CD4-positive, alpha-beta T cell (primary cell): ENCODE measurements around the gene HS6ST3. TPM values are rescaled to one million over a fixed set of nuclear protein-coding genes. Genes with fewer than 3 reads are reported as not detected.

Experiments
- ATAC-seq: fragments of 200-7000 bp; cut with Tn5 transposase; one replicate; pipeline ENCODE4 v1.10.0; 2022; ENCODE audit warnings: mild to moderate bottlenecking; ENCODE audit not compliant: poor library complexity
- CTCF ChIA-PET: fragments of 350-600 bp; sonication (Branson Sonifier 250); formaldehyde crosslinking; loops from one replicate; lab custom pipeline; 2021; ENCODE audit warnings: antibody characterized with exemption, inconsistent platforms; lab: Charles Lee
- POLR2A ChIA-PET: fragments of 350-600 bp; sonication (Branson Sonifier 250); formaldehyde crosslinking; loops from one replicate; lab custom pipeline; 2021; ENCODE audit warnings: antibody characterized with exemption, inconsistent platforms; lab: Charles Lee
- DNase-seq, 14 experiments: peaks; one replicate each; pipeline ENCODE4 v3.0.0-alpha.2; 2013 to 2020; ENCODE audit warnings: mixed read lengths in 2 of 14
- H3K27ac ChIP-seq, 2 donors: one replicate each; pipeline versions ENCODE4 v1.5.1 to v1.7.0; 2013; ENCODE audit warnings: low read length in 2 of 2, low read depth in 1 of 2, mild to moderate bottlenecking in 1 of 2
- H3K27me3 ChIP-seq, 2 experiments: 1 replicate in 1 of 2; 2 replicates in 1 of 2; pipeline versions ENCODE4 v1.6.1 to v1.7.0; 2013; ENCODE audit warnings: low read length in 2 of 2, control low read depth in 1 of 2, mild to moderate bottlenecking in 1 of 2, moderate library complexity in 1 of 2; ENCODE audit not compliant: insufficient read depth in 2 of 2, control insufficient read depth in 1 of 2
- H3K36me3 ChIP-seq: one replicate; pipeline ENCODE4 v1.6.1; 2013; ENCODE audit warnings: low read length, control low read depth; ENCODE audit not compliant: insufficient read depth
- H3K4me1 ChIP-seq: one replicate; pipeline ENCODE4 v1.6.1; 2013; ENCODE audit warnings: low read length, control low read depth; ENCODE audit not compliant: insufficient read depth
- H3K4me3 ChIP-seq: one replicate; pipeline ENCODE4 v1.5.1; 2013; ENCODE audit warnings: mild to moderate bottlenecking, low read length, moderate library complexity
- H3K9me3 ChIP-seq, 2 experiments: 1 replicate in 1 of 2; 2 replicates in 1 of 2; pipeline versions ENCODE4 v1.6.1 to v1.7.0; 2013; ENCODE audit warnings: low read length in 2 of 2, mild to moderate bottlenecking in 2 of 2, control low read depth in 1 of 2, moderate library complexity in 1 of 2; ENCODE audit not compliant: control insufficient read depth in 1 of 2, insufficient read depth in 1 of 2
- H3K27ac Mint-ChIP-seq: one replicate; pipeline ENCODE4 v1.8.0; 2020; ENCODE audit warnings: mixed read lengths
- H3K27me3 Mint-ChIP-seq: one replicate; pipeline ENCODE4 v1.8.0; 2021; ENCODE audit warnings: mixed read lengths
- H3K36me3 Mint-ChIP-seq: one replicate; pipeline ENCODE4 v1.8.0; 2021; ENCODE audit warnings: low read depth, mixed read lengths
- H3K4me1 Mint-ChIP-seq: one replicate; pipeline ENCODE4 v1.8.0; 2021; ENCODE audit warnings: low read depth, mixed read lengths
- H3K4me3 Mint-ChIP-seq: one replicate; pipeline ENCODE4 v1.8.0; 2020; ENCODE audit warnings: mild to moderate bottlenecking, mixed read lengths
- H3K9me3 Mint-ChIP-seq: one replicate; pipeline ENCODE4 v1.8.0; 2020; ENCODE audit warnings: mixed read lengths
- CTCF ChIP-seq: fragments of 200-600 bp; IDR thresholded peaks from one replicate; pipeline ENCODE4 v1.8.0; 2022; ENCODE audit warnings: antibody characterized with exemption, mild to moderate bottlenecking
- intact Hi-C, 2 experiments: fragments of 100-400 bp; cut with DNase I in 1 of 2; cut with micrococcal nuclease in 1 of 2; formaldehyde crosslinking; loops; one replicate each; pipeline versions ENCODE4 v1.15.1 to v1.9.0; 2023 to 2025; cut with DNase I, micrococcal nuclease
- total RNA-seq, 174 experiments: library from RNA in 2 of 174; stranded (reverse) in 2 of 174; gene quantifications; one replicate each; pipeline ENCODE4 v1.2.3 and lab custom pipeline; 2021 to 2026

HS6ST3 gene
- total RNA-seq, 2 experiments from 2014 or later: not detected

- H3K27me3 Mint-ChIP-seq: no peaks in the 10 kb centered on the region
- no peaks in the 10 kb centered on the region for H3K27me3 ChIP-seq
- intact Hi-C loops: no loop called here
- no peaks in the 10 kb centered on the region for H3K36me3 ChIP-seq
- no peak overlapping the region for H3K4me3 ChIP-seq
- DNase-seq (no peak), ATAC-seq (no peak)
- peaks cover 15% of the 10 kb centered on the region for H3K9me3 Mint-ChIP-seq
- peaks cover 0 to 3% of the 10 kb centered on the region in 2 experiments for H3K9me3 ChIP-seq
- no peak overlapping the region for H3K4me3 Mint-ChIP-seq
- no peaks in the 10 kb centered on the region for H3K36me3 Mint-ChIP-seq
- no peaks in the 10 kb centered on the region for H3K4me1 Mint-ChIP-seq
- no peaks in the 10 kb centered on the region for H3K4me1 ChIP-seq
- ChIA-PET CTCF (no interaction called here), POLR2A (no interaction called here)
- no peak overlapping the region for H3K27ac ChIP-seq
- no peak overlapping the region for H3K27ac Mint-ChIP-seq
- TF ChIP-seq CTCF: no peak
These were observed 248.1 kb downstream of the HS6ST3 start for GRCh38 chr13:96338030-96338429.

- H3K36me3 ChIP-seq: no peaks in the 10 kb centered on the region
- intact Hi-C loops: no loop called here
- CTCF ChIA-PET: no interaction called here
- H3K4me3 Mint-ChIP-seq: no peak overlapping the region
- no peaks in the 10 kb centered on the region for H3K27me3 ChIP-seq
- no peak for TF ChIP-seq CTCF
- peaks cover 0 to 9% of the 10 kb centered on the region in 2 experiments for H3K9me3 ChIP-seq
- no peaks in the 10 kb centered on the region for H3K36me3 Mint-ChIP-seq
- DNase-seq (no peak), ATAC-seq (no peak)
- H3K27ac ChIP-seq: no peak overlapping the region
- H3K27ac Mint-ChIP-seq: no peak overlapping the region
- no peaks in the 10 kb centered on the region for H3K27me3 Mint-ChIP-seq
- H3K4me1 Mint-ChIP-seq: no peaks in the 10 kb centered on the region
- H3K9me3 Mint-ChIP-seq: peaks cover 2% of the 10 kb centered on the region
- no peak overlapping the region for H3K4me3 ChIP-seq
- H3K4me1 ChIP-seq: no peaks in the 10 kb centered on the region
- POLR2A ChIA-PET: no interaction called here
These were observed 252.4 kb downstream of the HS6ST3 start for GRCh38 chr13:96342286-96342685.

GRCh38 chr13:96342852-96343465 lies 253.1 kb downstream of the HS6ST3 start:
- Histone ChIP-seq H3K4me3 (no peak overlapping the region), H3K4me1 (no peaks in the 10 kb centered on the region), H3K27me3 (no peaks in the 10 kb centered on the region), H3K36me3 (no peaks in the 10 kb centered on the region), H3K27ac (no peak overlapping the region), H3K9me3 (peaks cover 0 to 9% of the 10 kb centered on the region in 2 experiments)
- intact Hi-C loops: no loop called here
- no peaks in the 10 kb centered on the region for H3K36me3 Mint-ChIP-seq
- H3K9me3 Mint-ChIP-seq: peaks cover 2% of the 10 kb centered on the region
- H3K4me1 Mint-ChIP-seq: no peaks in the 10 kb centered on the region
- POLR2A ChIA-PET: no interaction called here
- CTCF ChIA-PET: no interaction called here
- no peak overlapping the region for H3K4me3 Mint-ChIP-seq
- H3K27ac Mint-ChIP-seq: no peak overlapping the region
- no peak for ATAC-seq
- no peaks in the 10 kb centered on the region for H3K27me3 Mint-ChIP-seq
- no peak for DNase-seq
- no peak for TF ChIP-seq CTCF
